ENCODE measurements around the gene PLD5.
"Not testable (repeated sequence)": the region's sequence is repeated elsewhere in the genome, so short reads cannot be mapped to it uniquely, and the experiment has no call there.

Gene PLD5

DNA sequence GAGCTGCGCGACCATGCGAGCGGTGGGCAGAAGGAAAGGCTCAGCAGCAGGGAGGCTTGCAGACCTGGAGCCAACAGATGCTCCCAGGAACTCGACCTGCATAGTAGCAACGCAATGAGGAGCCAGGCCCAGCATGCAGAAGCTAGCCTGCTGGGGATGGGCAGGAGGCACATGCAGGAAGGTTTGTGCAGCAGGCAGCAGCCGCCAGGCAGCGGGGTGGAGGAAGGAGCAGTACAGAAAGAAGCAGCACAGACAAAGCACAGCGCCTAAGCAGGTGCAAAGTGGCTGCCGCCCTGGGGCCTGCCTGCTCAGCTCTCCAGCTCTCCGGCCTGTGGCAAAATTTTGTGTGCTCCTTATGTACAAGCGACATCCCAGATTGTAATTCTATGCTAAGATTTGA lies 312.1 kb downstream of the PLD5 start:
- DNase-seq (ENCODE audit: low read depth in 2 of 2), result no peak

DNA sequence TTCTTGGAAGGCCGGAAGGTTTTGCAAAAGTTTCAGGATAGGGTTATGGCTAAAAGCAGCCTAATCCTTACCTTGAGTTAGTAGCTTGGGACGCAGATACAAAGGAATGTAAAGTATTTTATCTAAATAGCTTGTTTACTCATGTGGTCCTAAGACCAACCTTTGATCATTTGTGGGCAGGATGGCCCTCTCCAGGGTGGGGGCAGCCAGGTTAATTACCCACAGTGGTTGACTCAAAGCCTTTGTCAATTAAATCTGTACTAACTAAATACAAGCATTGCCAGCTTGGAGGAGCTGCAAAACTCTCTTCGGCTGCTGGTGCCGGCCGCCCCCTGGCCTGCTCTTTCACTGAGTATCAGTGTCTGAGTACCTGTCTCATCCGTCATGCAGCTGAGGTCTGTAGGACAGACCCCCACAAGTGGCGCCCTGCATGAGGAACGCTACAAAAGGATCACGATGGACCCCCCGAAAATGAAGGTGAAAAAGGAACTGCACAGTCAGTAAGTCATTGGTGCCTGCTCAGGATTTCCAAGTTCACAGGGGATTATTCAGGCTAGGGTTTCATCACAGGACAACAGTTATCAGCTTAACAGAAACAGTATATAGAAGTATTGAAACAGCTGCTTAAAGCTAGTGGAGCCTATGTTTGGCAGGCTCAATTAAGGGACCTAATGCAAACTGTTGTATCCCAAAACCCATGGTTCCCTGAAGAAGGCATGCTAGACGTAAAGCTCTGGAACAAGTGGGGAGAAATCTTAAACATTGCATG lies 313.1 kb downstream of the PLD5 start:
- no peak for DNase-seq (ENCODE audit: low read depth in 2 of 2)

DNA sequence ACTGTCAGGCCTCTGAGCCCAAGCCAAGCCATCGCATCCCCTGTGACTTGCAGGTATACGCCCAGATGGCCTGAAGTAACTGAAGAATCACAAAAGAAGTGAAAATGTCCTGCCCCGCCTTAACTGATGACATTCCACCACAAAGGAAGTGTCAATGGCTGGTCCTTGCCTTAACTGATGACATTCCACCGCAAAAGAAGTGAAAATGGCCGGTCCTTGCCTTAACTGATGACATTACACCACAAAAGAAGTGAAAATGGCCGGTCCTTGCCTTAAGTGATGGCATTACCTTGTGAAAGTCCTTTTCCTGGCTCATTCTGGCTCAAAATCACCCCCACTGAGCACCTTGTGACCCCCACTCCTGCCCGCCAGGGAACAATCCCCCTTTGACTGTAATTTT lies 314.2 kb downstream of the PLD5 start:
- DNase-seq (ENCODE audit: low read depth in 2 of 2), result not testable (repeated sequence)

DNA sequence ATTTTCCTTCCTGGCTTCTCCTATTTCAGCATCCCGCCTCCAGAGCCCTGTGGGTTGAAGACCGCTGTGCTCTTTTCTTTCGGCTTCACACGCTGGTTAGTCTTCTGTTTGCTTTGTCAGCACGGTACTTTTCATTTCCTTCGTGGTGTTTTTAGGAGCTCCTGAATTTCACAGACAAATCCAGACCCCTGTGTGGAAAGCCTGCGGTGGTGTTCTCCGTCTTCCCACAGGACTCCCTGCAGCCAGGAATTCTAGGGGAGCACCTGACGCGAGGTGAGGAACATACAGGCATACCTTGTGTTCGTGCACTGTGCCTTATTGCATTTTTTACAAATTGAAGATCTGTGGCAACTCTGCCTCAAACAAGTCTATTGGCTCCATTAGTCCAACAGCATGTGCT lies 315.4 kb downstream of the PLD5 start:
- no peak for DNase-seq (ENCODE audit: low read depth in 2 of 2)

DNA sequence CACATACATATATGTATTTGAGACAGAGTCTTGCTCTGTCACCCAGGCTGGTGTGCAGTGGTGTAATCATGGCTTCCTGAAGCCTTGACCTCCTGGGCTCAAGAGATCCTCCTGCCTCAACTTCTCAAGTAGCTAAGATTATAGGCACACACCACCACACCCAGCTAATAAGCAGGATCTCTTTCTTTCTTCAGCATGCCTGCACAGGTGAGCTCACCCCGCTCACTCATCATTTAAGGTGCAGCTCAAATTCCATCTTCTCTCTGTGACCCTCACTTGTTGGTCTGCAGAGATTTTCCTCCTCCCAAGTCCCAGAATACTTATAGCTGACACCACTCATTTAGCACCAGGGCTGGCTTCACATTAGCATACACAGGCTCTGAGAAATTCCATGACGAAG lies 316.5 kb downstream of the PLD5 start:
- DNase-seq (ENCODE audit: low read depth in 2 of 2), result no peak

DNA sequence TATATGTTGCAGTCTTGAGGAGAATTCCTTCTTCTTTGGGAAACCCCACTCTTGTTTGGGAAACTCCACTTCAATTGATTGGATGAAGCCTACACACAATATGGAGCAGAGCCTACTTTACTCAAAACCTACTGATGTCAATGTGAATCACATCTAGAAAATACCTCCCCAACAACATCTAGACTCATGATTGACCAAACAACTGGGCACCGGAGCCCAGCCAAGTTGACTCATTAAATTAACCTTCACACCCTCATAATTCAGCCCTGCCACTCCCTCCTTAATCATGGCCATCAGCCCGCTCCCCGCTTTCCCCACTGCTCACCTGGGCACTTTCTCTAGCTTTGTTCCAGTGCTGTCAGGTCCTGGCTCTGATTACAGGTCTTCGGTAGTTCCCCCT lies 317.5 kb downstream of the PLD5 start:
- no peak for DNase-seq (ENCODE audit: low read depth in 2 of 2)

DNA sequence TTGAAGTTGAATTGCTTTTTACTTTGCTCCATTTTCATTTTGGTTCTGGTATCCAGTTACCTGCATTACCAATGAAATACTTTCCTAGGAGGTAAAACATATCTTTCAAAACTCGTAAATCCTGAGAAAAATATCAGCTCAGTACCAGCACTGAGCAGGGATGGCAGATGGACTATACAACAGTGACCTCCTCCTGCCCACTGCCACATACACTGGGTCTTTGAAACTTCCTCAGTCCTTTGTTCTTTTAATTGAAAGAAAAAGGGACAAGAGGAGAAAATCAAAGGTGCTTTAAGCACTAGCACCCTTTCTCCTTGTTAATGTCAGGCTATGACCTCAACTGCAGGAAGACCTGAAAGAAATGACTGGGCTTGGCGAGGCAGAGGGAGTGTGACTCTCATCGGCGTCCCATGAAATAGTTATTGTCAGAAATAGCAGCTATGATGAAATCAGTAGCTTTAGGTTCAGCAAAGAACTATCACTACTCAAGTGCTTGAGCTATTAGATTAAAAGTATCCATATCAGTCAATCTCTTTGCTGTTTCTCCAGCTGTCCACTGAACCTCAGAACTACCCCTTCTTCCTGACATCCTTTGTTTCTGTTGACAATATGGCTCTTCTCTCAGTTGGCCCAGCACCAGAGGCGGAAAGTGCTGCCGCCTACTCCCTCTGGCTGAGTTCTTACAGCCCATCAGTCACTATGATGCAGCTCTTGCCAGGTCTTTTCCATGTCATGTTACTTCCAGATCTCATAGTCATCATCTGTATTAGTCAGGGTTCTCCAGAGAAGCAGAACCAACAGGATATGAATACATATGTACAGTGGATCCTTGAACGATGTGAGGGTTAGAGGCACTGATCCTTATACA lies 318.6 kb downstream of the PLD5 start:
- DNase-seq (ENCODE audit: low read depth in 2 of 2), result no peak

DNA sequence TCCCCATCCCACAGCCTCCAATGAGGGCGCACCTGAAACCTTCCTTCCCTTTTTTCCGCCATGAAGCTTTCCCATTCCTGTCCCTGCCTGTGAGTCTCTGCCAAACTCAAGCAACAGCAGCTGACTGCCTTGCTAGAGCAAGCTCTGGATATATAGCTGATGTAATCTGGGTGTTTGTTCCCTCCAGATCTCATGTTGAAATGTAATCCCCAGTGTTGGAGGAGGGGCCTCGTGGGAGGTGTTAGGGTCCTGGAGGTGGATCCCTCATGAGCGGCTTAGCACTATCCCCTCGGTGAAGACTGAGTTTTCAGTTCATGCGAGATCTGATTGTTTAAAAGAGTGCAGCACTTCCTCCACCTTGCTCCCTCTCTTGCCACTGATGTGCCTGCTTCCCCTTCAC lies 321.2 kb downstream of the PLD5 start:
- DNase-seq (ENCODE audit: low read depth in 2 of 2), result no peak

DNA sequence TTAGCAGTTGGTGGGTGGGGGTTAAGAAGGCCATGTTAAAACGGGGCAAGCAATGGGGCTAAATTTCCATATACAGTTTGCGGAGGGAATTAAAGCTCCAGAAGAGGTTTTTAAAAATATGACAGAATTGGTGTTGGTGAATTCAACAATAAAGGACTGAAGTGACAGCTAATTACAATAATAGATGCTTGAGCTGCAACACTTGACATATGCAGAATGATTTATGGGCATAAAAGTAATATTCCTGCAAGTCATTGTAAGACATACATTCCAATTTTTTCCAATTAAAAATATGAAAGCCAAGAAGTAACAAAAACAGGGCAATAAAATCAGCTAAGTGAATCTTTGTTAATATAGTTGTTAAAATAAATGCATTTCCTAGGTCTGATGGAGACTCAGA lies 323.4 kb downstream of the PLD5 start:
- no peak for DNase-seq (ENCODE audit: low read depth in 2 of 2)

DNA sequence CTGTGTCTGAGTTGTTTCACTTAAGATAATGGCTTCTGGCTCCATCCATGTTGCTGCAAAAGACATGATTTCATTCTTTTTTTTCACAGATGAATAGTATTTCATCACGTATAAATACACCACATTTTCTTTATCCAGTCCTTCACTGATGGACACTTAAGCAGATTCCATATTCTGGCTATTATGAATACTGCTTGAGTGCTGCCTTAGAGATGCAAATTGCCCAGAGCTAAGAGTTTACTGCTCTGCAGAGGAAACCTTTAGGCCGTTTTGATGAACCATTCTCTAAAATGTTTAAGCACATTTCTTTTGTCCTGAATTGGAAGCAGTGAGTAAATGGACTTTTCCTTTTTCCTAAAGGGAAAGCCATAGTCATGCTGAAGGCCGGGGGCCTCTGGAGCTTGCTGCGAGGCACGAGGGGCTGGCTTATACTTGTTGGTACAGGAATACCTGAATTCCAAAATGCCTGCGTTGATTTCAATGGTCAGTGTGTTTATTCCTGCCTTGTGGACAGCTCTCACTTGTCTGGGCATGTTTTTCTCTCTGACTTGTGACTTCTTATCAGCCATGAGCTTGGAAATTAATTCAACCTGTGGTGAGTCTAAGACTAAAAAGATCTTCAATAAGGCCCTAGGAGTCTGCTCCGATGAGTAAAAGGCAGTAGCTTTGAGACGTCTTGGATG lies 324.6 kb downstream of the PLD5 start:
- no peak for DNase-seq (ENCODE audit: low read depth in 2 of 2)

DNA sequence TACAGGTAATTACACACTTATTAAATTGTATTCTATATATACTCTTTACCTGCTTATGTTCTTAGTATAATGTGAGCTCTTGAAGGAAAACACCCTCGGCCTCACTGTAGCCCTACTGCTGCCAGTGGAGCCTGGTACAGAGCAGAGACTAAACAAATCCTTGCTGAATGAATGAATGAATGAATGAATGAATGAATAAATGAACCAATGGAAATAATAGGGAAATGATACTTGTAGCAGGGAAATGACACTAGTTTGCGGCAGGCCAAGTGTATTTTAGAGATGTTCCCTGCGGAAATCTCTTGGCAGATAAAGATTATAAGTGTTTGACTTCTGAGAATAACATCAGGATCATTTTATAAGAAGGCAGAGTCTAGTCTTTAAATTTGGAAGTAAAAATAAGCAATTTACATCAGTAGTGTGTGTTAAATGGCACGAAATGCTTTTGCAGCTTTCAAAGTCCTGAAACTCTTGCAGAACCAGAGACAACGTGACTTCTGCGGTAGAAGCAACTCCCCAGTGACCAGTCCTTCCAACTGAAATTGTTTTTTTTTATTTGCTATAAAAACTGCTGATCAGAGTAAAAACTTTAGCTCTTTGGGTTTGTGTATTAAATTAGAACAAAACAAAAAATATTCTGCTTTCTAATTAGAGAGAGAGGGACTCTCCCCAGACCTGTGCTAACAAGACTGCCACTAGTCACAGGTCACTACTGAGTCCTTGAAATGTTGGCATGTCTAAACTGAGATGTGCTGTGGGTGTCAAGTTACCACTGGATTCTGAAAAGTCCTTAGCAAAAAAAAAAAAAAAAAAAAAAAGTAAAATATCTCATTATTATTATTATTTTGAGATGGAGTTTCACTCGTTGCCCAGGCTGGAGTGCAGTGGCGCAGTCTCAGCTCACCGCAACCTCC lies 326.3 kb downstream of the PLD5 start:
- DNase-seq (ENCODE audit: low read depth in 2 of 2), result no peak

DNA sequence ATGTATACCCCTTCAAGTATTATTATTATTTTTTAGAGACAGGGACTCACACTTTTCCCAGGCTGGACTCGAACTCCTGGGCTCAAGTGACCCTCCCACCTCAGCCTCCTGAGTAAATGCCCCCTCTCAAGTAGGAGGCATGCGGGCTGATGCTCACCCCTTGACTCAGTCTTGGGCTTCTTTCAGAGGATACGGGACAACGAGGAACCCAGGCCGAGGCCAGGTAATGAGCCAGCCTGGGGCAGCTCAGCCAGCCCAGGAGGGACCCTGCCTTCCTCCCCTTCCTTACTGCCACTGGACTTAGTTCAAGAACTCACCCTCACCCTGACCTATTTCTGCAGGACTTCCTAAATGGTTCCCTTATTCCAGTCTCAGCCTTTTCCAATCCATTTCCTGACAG lies 327.6 kb downstream of the PLD5 start:
- DNase-seq (ENCODE audit: low read depth in 2 of 2), result no peak

DNA sequence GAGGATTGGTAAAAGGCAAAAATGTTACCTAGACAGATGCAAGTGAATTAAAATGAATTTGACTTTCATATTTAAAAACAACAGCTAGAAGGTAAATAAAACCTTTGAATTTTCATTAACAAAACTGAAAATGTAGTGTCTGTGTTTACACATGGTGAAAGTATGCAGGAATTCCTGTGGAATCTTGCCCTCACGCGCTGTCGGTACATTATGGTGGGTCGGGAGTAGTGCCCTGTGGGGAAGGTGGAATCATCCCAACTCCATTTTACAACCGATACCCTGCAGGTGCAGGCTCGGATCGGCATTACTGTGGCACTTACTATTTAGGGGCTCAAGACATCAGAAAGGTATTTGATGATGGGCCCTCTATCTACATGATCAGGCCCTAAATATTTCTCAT lies 328.4 kb downstream of the PLD5 start:
- no peak for DNase-seq (ENCODE audit: low read depth in 2 of 2)

DNA sequence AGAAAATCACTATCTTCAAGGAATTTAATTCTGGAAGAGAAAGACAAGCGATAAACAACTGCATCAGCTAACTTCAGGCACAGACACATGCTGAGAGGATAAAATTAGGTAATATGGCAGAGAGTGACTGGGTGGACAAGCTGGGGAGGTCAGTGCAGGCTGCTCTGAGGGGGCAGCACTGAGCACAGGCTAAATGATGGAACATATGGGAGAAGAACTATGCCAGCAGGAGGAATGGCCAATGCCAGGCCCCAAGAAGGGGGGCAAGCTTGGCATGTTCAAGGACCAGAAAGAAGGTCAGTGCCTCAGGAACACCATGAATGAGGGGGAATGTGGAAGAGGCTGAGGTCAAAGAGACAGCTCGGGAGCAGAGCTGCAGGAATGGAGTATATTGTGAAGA lies 334.9 kb downstream of the PLD5 start:
- no peak for DNase-seq (ENCODE audit: low read depth in 2 of 2)

DNA sequence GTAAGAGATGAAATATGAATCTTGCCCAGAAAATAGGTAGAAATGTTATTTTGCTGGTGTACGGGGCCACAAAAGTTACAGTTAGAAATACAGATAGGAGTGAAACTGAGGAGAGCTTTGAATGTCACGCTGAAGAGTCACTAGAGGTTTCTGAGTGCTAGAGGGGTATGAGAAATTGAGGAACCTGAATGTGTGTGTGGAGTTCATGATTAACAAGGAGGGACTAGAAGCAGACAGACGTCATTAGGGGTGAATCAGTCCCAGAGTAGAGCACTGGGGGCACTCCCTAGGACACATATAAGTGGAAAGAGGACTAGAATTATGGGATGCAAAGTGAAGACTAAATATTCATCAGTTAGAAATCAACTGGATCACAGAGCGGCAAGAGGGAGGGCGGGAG lies 336.7 kb downstream of the PLD5 start:
- DNase-seq (ENCODE audit: low read depth in 2 of 2), result no peak

DNA sequence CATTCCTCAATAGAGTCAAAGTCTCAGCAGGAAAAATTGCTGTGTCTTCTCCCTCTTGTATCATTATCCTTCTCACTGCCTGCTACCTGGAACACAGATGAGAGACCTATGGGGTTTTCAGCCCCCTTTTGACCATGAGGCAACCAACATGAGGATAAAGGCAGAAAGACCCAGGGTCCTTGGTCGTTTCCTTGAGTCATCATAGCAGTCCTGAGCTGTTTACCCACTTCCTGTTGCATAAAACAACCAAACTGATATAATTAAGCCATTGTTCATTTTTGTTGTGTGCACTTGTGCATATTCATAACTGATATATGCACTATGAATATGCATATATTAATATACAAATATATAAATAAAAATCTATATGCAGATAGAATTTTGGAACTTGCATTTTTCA lies 337.3 kb downstream of the PLD5 start:
- DNase-seq (ENCODE audit: low read depth in 2 of 2), result no peak

DNA sequence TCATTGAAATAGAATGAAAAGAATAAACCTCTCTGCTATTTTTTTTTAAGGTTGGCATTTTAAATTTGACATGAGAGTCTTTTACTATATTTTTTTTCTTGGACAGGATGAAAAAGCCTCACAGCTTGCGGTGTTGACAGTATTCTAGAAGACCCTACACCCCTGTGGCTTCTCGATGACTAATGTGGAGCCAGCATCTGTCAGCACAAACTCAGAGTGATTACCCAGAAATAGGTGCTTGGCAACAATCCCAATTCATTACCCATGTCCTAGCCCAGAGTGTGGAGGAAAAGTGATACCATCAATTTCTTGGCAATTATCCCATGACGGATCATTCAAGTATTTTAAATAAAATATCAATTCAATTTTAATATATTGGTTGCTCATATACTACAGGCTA lies 338.8 kb downstream of the PLD5 start:
- DNase-seq (ENCODE audit: low read depth in 2 of 2), result no peak

DNA sequence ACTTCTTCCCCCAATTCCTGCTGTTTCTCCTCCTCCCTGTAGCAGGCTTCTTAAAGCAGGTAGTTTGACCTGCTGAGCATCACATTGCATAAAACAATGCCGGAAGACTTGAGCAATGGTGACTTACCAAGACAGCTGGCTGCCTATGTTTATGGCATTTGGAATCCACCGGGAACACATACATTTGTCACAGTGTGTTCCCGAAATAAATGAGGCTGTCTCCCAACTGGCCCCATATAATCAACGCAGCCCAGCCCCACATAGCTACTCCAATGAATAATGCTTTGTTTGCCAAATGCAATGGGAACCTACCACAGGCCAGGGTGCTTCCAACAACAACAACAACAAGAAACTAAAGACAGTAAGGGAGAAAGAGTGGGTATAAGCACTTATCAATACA lies 339.5 kb downstream of the PLD5 start:
- DNase-seq (ENCODE audit: low read depth in 2 of 2), result no peak

DNA sequence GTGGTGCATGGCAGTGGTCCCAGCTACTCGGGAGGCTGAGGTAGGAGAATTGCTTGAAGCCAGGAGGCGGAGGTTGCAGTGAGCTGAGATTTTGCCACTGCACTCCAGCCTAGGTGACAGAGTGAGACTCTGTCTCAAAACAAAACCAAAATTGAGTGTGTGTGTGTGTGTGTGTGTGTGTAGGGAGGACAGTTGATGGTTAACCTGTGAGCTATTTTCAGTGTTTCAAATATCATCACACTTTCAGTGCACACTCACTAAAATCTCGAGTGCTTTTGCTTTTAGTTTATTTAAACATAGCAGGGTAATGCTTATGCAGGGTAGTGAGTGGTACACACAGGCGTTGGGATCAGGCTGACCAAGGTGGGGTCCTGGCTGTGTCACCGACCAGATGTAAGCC lies 344.7 kb downstream of the PLD5 start:
- DNase-seq (ENCODE audit: low read depth in 2 of 2), result not testable (repeated sequence)

DNA sequence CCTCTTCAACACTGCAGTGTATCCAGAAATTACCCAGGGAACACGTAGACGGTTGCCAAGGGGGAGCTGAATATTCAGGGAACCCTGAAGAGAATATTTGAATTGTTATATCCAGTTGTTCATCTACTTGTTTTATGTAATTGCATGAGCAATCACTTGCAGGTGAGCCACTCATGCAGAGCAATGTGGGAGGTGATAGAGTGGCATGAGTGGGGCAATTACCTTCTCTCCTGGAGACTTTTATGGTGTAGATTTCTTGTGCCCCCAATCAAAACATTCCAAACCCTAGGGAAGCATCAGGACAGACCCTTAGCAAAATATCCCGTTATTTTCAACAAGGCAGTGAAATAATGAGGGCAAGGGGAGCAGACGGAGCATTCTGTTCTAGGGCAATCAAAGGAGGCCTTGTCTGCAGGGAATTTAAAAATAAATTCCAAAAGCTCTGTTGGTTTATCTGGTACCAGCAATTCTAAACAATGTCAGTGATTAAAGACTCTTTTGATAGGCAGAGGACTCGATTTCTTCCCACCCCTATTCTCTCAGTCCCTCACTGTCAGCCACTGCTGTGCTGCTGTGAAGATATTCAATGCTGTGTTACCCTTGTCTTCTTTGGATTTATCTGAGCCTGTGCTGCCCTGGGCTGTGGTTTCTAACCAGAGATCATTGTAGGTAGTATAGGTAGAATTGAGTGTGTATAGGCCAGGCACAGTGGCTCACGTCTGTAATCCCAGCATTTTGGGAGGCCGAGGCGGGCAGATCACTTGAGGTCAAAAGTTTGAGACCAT lies 345.4 kb downstream of the PLD5 start:
- DNase-seq (ENCODE audit: low read depth in 2 of 2), result no peak

DNA sequence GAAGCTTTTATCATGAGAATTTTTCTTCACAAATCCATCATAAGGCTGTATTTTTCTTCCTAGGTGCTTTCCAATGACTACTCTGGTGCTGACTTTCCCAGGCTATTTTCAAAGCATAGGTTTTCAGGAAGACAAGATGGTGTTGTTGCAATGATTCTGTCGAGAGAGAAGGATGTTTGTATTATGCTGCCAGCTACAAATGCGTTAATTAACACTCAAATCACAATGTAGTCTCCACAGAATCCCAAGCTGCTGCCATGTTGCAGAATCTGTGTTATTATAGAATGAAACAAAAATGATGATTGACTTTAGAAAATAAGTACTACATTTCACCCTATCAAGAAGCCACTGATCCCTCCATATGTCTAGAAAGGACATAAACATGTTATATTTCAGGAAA lies 346.1 kb downstream of the PLD5 start:
- no peak for DNase-seq (ENCODE audit: low read depth in 2 of 2)

All from fibroblast of skin of left biceps (primary cell).